ENCODE data around the gene VSIG8.

Gene VSIG8

DNA sequence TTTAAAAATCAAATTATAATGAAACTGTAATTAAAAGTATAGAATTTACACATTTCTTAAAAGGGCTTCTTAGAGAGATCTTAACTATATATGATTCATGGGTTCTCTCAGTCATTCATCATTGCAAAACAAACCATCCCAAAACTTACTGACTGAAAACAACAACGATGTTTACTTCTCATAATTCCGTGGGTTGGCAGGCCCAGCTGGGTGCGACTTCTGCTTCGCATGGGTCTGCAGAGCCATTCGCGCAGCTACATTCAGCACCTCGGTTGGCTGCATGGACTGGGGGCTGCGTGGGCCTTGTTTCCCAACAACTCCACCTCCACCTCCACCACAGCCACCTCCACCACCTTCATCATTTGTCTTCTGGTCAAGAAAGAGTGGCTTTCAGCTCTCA, 31.7 kb downstream of the VSIG8 start:
- H3K4me3 ChIP-seq (ENCODE audit: low read depth, low read length): no peak overlapping the region
- TF ChIP-seq, protein P1, sequence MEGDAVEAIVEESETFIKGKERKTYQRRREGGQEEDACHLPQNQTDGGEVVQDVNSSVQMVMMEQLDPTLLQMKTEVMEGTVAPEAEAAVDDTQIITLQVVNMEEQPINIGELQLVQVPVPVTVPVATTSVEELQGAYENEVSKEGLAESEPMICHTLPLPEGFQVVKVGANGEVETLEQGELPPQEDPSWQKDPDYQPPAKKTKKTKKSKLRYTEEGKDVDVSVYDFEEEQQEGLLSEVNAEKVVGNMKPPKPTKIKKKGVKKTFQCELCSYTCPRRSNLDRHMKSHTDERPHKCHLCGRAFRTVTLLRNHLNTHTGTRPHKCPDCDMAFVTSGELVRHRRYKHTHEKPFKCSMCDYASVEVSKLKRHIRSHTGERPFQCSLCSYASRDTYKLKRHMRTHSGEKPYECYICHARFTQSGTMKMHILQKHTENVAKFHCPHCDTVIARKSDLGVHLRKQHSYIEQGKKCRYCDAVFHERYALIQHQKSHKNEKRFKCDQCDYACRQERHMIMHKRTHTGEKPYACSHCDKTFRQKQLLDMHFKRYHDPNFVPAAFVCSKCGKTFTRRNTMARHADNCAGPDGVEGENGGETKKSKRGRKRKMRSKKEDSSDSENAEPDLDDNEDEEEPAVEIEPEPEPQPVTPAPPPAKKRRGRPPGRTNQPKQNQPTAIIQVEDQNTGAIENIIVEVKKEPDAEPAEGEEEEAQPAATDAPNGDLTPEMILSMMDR (IDR thresholded peaks at IDR 0.05; ENCODE audit: borderline replicate concordance, insufficient read depth, low read depth, low read length): no peak

DNA sequence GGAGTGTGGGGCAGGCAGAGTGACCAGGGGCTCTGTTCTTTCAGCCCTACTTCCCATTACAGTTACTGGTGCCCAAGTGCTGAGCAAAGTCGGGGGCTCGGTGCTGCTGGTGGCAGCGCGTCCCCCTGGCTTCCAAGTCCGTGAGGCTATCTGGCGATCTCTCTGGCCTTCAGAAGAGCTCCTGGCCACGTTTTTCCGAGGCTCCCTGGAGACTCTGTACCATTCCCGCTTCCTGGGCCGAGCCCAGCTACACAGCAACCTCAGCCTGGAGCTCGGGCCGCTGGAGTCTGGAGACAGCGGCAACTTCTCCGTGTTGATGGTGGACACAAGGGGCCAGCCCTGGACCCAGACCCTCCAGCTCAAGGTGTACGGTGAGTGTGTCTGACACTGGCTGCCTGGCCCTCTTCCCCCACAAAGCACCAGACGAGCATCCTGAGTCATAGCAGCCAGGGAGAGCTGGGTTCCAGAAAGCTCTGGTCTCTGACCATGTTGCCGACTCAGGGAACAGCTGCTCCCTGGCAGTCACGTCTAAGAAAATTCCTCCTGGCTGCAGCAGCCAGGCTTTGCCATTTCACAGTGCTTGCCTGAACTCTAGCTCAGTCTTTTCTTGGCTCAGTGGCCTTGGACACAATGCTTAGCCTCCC, 32.5 kb downstream of the VSIG8 start:
- TF ChIP-seq, protein P1 (IDR thresholded peaks at IDR 0.05; ENCODE audit: borderline replicate concordance, insufficient read depth, low read depth, low read length): no peak
- H3K4me3 ChIP-seq (ENCODE audit: low read depth, low read length): no peak overlapping the region

DNA sequence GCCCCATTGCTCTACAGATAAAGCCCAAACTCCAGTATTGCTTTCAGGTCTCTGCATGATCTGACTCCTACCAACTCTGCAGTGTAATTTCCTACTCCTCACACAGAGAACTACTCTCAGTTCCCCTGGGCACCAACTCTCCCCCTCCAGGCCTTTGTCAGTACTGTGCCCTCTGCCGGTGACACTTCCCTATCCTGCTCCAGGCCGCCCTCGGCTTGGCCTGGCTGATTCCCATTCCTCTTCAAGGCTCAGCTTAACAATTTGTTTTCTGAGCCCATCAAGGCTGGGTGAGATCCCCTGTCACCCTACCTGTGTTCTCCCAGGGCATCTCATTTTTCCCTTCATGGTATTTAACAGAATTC, 33.2 kb downstream of the VSIG8 start:
- TF ChIP-seq, protein P1 (IDR thresholded peaks at IDR 0.05; ENCODE audit: borderline replicate concordance, insufficient read depth, low read depth, low read length): peak; percentile 64
- H3K4me3 ChIP-seq (ENCODE audit: low read depth, low read length): no peak overlapping the region

DNA sequence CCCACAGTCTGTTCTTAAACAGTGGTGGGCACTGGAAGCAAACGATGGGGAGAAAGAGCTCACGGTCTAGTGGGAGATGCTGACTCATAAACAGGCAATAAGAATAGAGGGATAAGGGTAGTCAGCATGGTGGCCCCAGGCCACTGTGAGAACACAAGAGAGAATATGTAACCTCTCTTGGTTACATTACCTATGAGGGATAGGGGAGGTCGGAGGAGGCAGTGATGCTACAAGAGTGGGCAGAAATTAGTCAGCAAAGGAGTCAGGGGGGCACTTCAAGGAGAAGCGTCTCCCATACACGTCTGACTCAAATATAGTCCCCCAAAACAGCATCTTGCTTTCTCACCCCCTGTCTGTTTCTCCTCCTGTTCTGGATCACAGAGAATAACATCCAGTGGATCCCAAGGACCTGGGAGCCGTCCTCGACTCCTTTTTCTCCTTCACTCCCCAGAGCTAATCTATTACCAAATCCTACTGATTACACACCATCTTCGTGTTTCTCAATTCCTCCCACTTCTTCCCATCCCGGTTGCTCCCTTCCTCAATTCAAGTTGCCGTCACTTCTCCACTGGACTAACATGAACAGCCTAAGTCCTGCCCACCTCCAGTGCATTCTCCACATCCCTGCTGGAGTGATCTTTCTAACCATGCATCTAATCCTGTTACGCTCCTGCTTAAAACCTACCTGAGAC, 33.7 kb downstream of the VSIG8 start:
- TF ChIP-seq, protein P1 (IDR thresholded peaks at IDR 0.05; ENCODE audit: borderline replicate concordance, insufficient read depth, low read depth, low read length): no peak
- H3K4me3 ChIP-seq (ENCODE audit: low read depth, low read length): no peak overlapping the region

DNA sequence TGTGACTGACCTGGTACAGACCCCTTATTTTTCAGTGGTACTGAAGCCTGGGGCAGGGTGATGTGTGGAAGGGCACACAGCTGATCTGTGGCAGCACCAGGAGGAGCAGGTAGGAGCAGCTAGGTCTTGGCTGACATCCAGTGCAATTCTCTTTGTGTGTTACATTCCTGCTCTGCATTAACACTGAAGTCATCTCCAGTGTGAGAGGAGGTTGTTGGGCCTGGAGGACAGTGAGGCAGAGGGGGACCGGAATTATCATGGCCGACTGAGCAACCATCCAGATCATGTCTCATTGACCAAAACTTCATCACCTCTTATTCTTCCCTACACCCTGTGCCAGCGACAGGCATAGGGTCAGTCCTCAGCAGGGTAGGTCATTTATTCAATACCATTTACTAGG, 34.3 kb downstream of the VSIG8 start:
- H3K4me3 ChIP-seq (ENCODE audit: low read depth, low read length): no peak overlapping the region
- TF ChIP-seq, protein P1 (IDR thresholded peaks at IDR 0.05; ENCODE audit: borderline replicate concordance, insufficient read depth, low read depth, low read length): no peak

DNA sequence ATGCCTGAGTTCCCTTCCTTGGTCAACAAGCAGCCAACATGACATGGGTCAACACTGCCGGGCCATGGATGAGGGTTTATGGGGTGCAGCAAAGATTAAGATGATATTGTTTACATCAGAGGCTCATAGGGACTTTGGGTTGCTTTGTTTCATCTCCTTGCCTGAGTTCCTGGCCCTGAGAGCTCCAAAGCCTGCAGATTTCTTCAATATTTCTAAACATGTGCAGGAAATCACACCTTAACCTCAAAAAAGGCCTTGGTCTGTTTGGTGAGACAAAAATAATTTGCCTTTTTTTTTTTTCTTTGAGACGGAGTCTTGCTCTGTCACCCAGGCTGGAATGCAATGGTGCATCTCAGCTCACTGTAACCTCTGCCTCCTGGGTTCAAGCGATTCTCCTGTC, 34.9 kb downstream of the VSIG8 start:
- H3K4me3 ChIP-seq (ENCODE audit: low read depth, low read length): no peak overlapping the region
- TF ChIP-seq, protein P1 (IDR thresholded peaks at IDR 0.05; ENCODE audit: borderline replicate concordance, insufficient read depth, low read depth, low read length): no peak

DNA sequence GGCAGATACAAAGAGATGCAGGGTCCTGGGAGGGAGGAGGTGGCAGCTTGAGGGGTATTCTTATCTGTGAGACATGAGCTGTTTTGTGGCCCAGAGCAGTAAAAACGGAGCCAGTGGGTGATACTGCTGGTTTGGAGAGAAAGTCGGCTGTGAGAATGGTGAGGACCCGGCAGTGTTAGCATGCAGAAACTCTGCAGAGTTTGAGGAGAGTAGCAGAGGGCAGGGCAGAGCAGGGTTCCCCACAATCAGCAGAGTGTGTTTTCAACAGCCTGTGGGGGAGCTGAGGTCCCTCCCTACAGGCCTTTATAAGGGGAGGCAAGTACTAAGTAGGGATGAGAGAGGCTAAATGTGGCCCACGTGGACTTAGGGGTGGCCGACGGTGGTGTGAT, 35.4 kb downstream of the VSIG8 start:
- no peak overlapping the region for H3K4me3 ChIP-seq (ENCODE audit: low read depth, low read length)
- TF ChIP-seq, protein P1 (IDR thresholded peaks at IDR 0.05; ENCODE audit: borderline replicate concordance, insufficient read depth, low read depth, low read length): no peak

All from GM12875 (cell line).